GM12878 (cell line): Measurements from ENCODE around the gene RIF1. TPM values are rescaled to one million over a fixed set of nuclear protein-coding genes. Genes with fewer than 3 reads are reported as not detected.

Source experiments
- ATAC-seq: fragments of 200-7000 bp; cut with Tn5 transposase; 3 replicates; pipeline ENCODE4 v1.9.1; 2020; ENCODE audit warnings: mild to moderate bottlenecking, moderate library complexity
- BruUV-seq: library from RNA; stranded (reverse); fragments of 400-500 nt; replicated peaks from 2 replicates; lab custom pipeline; 2021; lab: Mats Ljungman, UMichigan
- CTCF ChIA-PET: fragments of 300-600 bp; sonication (Branson Sonifier 250); formaldehyde crosslinking; extraction: SDS; loops from one replicate; lab custom pipeline; 2021; ENCODE audit warnings: inconsistent platforms; lab: Yijun Ruan, JAX
- POLR2A ChIA-PET: fragments of 350-600 bp; formaldehyde crosslinking; extraction: SDS; loops from one replicate; lab custom pipeline; 2021; ENCODE audit warnings: inconsistent platforms; lab: Charles Lee
- RAD21 ChIA-PET: fragments of 300-600 bp; sonication (Branson Sonifier 250); formaldehyde crosslinking; loops from one replicate; lab custom pipeline; 2023; ENCODE audit warnings: antibody characterized with exemption; ENCODE audit not compliant: unreplicated experiment; lab: Charles Lee
- SMC1A ChIA-PET: fragments of 300-600 bp; sonication (Branson Sonifier 250); formaldehyde crosslinking; loops from one replicate; lab custom pipeline; 2023; ENCODE audit not compliant: unreplicated experiment, uncharacterized antibody; lab: Charles Lee
- DNase-seq: peaks from one replicate; pipeline ENCODE4 v3.0.0-alpha.2; 2011; ENCODE audit warnings: low read depth, low spot score
- FAIRE-seq: peaks from 3 replicates; lab custom pipeline; 2011; peaks lifted over from hg19 to GRCh38; lab: Jason Lieb, UNC
- H2AFZ ChIP-seq: 2 replicates; pipeline ENCODE4 v1.6.0; 2011; ENCODE audit warnings: low read depth, low read length, control low read depth; ENCODE audit not compliant: control insufficient read depth
- H3K27ac ChIP-seq: 2 replicates; pipeline ENCODE4 v1.5.1; 2011; ENCODE audit warnings: control low read depth; ENCODE audit not compliant: control insufficient read depth, insufficient read depth
- H3K27me3 ChIP-seq, 2 experiments: replicated peaks in 1 of 2; 2 replicates each; pipeline versions ENCODE4 v1.6.0 to v1.6.1; 2011; ENCODE audit warnings: low read length in 1 of 2; ENCODE audit not compliant: control insufficient read depth in 2 of 2, insufficient read depth in 2 of 2
- H3K36me3 ChIP-seq, 2 experiments: 2 replicates each; pipeline ENCODE4 v1.5.1; 2011; ENCODE audit warnings: low read length in 1 of 2; ENCODE audit not compliant: control insufficient read depth in 2 of 2, insufficient read depth in 2 of 2
- H3K4me1 ChIP-seq: 2 replicates; pipeline ENCODE4 v1.6.1; 2011; ENCODE audit warnings: mild to moderate bottlenecking, low read length, moderate library complexity, mixed read lengths; ENCODE audit not compliant: control insufficient read depth, insufficient read depth
- H3K4me2 ChIP-seq: 2 replicates; pipeline ENCODE4 v1.6.0; 2011; ENCODE audit warnings: control low read depth; ENCODE audit not compliant: control insufficient read depth, insufficient read depth
- H3K4me3 ChIP-seq: fragments of 200-600 bp; sonication (generic); 2 replicates; pipeline ENCODE4 v1.5.1; 2016
- H3K79me2 ChIP-seq: 2 replicates; pipeline ENCODE4 v1.6.0; 2011; ENCODE audit warnings: low read length; ENCODE audit not compliant: control insufficient read depth, insufficient read depth
- H3K9ac ChIP-seq: 2 replicates; pipeline ENCODE4 v1.8.0; 2011; ENCODE audit warnings: low read length, control low read depth, mixed read lengths; ENCODE audit not compliant: control insufficient read depth, insufficient read depth
- H3K9me3 ChIP-seq: replicated peaks from 3 replicates; pipeline ENCODE4 v1.5.1; 2011; ENCODE audit warnings: mild to moderate bottlenecking, low read length; ENCODE audit not compliant: control insufficient read depth, insufficient read depth
- H4K20me1 ChIP-seq: 2 replicates; pipeline ENCODE4 v1.6.0; 2011; ENCODE audit not compliant: control insufficient read depth, insufficient read depth
- NBN ChIP-seq: fragments of 450-650 bp; IDR thresholded peaks from 2 replicates; pipeline ENCODE4 v1.6.1; 2016
- NKRF ChIP-seq: fragments of 450-650 bp; conservative IDR thresholded peaks from 2 replicates; pipeline ENCODE4 v1.6.1; 2017; ENCODE audit warnings: mild to moderate bottlenecking, moderate library complexity
- PKNOX1 ChIP-seq: fragments of 450-650 bp; IDR thresholded peaks from 2 replicates; pipeline ENCODE4 v1.6.1; 2016; ENCODE audit warnings: mild to moderate bottlenecking
- RUNX3 ChIP-seq: IDR thresholded peaks from 2 replicates; pipeline ENCODE4 v1.6.1; 2012; ENCODE audit warnings: low read length, inconsistent platforms
- WGBS: methylation state at CpG from one replicate; pipeline ENCODE4 v1.1.6; 2016; ENCODE audit warnings: low lambda C conversion rate; ENCODE audit not compliant: insufficient replicate concordance, insufficient coverage; ENCODE audit errors: missing lambda C conversion rate; 5-methylcytosine and 5-hydroxymethylcytosine counted together
- in situ Hi-C: fragments of 300-500 bp; cut with MboI; formaldehyde crosslinking; loops from 9 replicates; pipeline ENCODE4 v1.14.3; 2018; ENCODE audit warnings: mixed read lengths
- intact Hi-C: fragments of 100-400 bp; cut with micrococcal nuclease; formaldehyde crosslinking; loops from one replicate; pipeline ENCODE4 v1.14.2; 2022; ENCODE audit not compliant: unreplicated experiment
- polyA plus RNA-seq, 11 experiments: library from polyadenylated mRNA; depleted of rRNA in 4 of 11; unstranded in 6 of 11; stranded (reverse) in 5 of 11; fragments of >200 nt; fragmentation: Nextera tagmentation in 4 of 11; fragmentation: Illumina TruSeq in 1 of 11; extraction: Ambion mirVana in 4 of 11; extraction: Trizol in 1 of 11; gene quantifications; 1 replicate in 1 of 11; 2 replicates in 10 of 11; pipeline versions ENCODE4 v1.2.1 to v1.2.3, GENCODE V29; 2011 to 2016; ENCODE audit warnings: inconsistent platforms in 2 of 11, missing spikeins in 2 of 11, low read depth in 1 of 11
- total RNA-seq, 4 experiments: library from RNA; depleted of rRNA in 3 of 4; stranded (reverse); fragments of >200 nt in 3 of 4; fragmentation: Illumina TruSeq in 1 of 4; extraction: Trizol in 1 of 4; gene quantifications; 2 replicates each; pipeline versions ENCODE4 v1.2.1 to v1.2.3, GENCODE V29; 2013 to 2021

RIF1 gene
- total and polyA plus RNA-seq, 10 of the 15 experiments (the other 5 are each of a cell fraction or from before 2014, with no cell fraction given) = 6.3 to 63.2 (median 34.4) TPM

- in situ Hi-C loops = no loop called here
Observed at GRCh38 chr2:151486053-151486452, 76.4 kb downstream of the RIF1 start.

More at GRCh38 chr2:151486053-151486452, 76.4 kb downstream of the RIF1 start:
- no peak for TF ChIP-seq NBN
- peak; percentile 54; the same call in 1 of the 2 replicates for TF ChIP-seq RUNX3
- TF ChIP-seq PKNOX1 = no peak
- TF ChIP-seq NKRF = no peak
- no peak overlapping the region for H3K4me2 ChIP-seq
- H3K27ac ChIP-seq = no peak overlapping the region
- intact Hi-C loops = no loop called here
- FAIRE-seq = no peak
- no peak overlapping the region for H3K9ac ChIP-seq
- H4K20me1 ChIP-seq = no peaks in the 10 kb centered on the region
- no peaks in the 10 kb centered on the region for H3K79me2 ChIP-seq
- ChIA-PET RAD21 (no interaction called here), POLR2A (no interaction called here), SMC1A (no interaction called here), CTCF (no interaction called here)
- ATAC-seq = no peak
- BruUV-seq = no TSS peak
- peaks cover 2 to 6% of the 10 kb centered on the region in 2 experiments for H3K36me3 ChIP-seq
- peaks cover 3% of the 10 kb centered on the region; the same call in 2 of the 3 replicates for H3K9me3 ChIP-seq
- H3K4me3 ChIP-seq = no peak overlapping the region
- 96% methylated on average over 1 of the region's 1 CpG for WGBS
- no peak overlapping the region for H2AFZ ChIP-seq
- DNase-seq = no peak
- H3K27me3 ChIP-seq = no peaks in the 10 kb centered on the region
- H3K4me1 ChIP-seq = peaks cover 4% of the 10 kb centered on the region
